DND-41 (cell line): Measurements from ENCODE around the gene SNRNP48.

ENCODE experiments used
- EZH2 ChIP-seq: IDR thresholded peaks from 3 replicates; pipeline ENCODE4 v1.6.1; 2012; ENCODE audit warnings: borderline replicate concordance, low read depth, mild to moderate bottlenecking, moderate library complexity, low read length, inconsistent platforms; ENCODE audit not compliant: severe bottlenecking
- TF ChIP-seq, protein P1 (sequence below): IDR thresholded peaks from 2 replicates; pipeline ENCODE4 v1.5.1; 2012; ENCODE audit warnings: borderline replicate concordance, low read length, moderate library complexity, mild to moderate bottlenecking; ENCODE audit not compliant: poor library complexity, severe bottlenecking; ENCODE audit errors: extremely low read depth

DNA sequence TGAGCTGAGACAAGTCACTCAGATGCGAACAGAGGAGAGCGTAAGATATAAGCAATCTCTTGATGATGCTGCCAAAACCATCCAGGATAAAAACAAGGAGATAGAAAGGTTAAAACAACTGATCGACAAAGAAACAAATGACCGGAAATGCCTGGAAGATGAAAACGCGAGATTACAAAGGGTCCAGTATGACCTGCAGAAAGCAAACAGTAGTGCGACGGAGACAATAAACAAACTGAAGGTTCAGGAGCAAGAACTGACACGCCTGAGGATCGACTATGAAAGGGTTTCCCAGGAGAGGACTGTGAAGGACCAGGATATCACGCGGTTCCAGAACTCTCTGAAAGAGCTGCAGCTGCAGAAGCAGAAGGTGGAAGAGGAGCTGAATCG is 9.5 kb upstream of the SNRNP48 start:
- TF ChIP-seq, protein P1, sequence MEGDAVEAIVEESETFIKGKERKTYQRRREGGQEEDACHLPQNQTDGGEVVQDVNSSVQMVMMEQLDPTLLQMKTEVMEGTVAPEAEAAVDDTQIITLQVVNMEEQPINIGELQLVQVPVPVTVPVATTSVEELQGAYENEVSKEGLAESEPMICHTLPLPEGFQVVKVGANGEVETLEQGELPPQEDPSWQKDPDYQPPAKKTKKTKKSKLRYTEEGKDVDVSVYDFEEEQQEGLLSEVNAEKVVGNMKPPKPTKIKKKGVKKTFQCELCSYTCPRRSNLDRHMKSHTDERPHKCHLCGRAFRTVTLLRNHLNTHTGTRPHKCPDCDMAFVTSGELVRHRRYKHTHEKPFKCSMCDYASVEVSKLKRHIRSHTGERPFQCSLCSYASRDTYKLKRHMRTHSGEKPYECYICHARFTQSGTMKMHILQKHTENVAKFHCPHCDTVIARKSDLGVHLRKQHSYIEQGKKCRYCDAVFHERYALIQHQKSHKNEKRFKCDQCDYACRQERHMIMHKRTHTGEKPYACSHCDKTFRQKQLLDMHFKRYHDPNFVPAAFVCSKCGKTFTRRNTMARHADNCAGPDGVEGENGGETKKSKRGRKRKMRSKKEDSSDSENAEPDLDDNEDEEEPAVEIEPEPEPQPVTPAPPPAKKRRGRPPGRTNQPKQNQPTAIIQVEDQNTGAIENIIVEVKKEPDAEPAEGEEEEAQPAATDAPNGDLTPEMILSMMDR = no peak
- TF ChIP-seq EZH2 = no peak
